ENCODE results near the gene OXT.
"Not testable (repeated sequence)": the region's sequence is repeated elsewhere in the genome, so short reads cannot be mapped to it uniquely, and the experiment has no call there.

Gene OXT

GRCh38 chr20:3115190-3116107 lies 44.0 kb downstream of the OXT start:
- peak; percentile 26 for DNase-seq

GRCh38 chr20:3116341-3116740 lies 44.9 kb downstream of the OXT start:
- no peak for DNase-seq

GRCh38 chr20:3117839-3118379 lies 46.5 kb downstream of the OXT start:
- DNase-seq, result not testable (repeated sequence)

- DNase-seq, result no peak
Measured at GRCh38 chr20:3119044-3119443, 47.6 kb downstream of the OXT start.

GRCh38 chr20:3121271-3121911 lies 50.0 kb downstream of the OXT start:
- no peak for DNase-seq
